Gastrocnemius medialis (tissue), 4 donors: ENCODE measurements around the gene ZNF710. TPM values are rescaled to one million over a fixed set of nuclear protein-coding genes. Genes with fewer than 3 reads are reported as not detected.
A peak's percentile ranks its signal among the peaks of the same experiment; 100 is the strongest.

Experiments
- ATAC-seq, 2 donors: fragments of 150-250 bp; one replicate each; pipeline ENCODE4 v1.9.1; 2016
- DNase-seq, 2 donors: peaks; one replicate each; pipeline ENCODE4 v3.0.0-alpha.2; 2019
- H3K27ac ChIP-seq, 4 donors: fragments of 200-600 bp; sonication (generic); 1 replicate in 1 of 4; 2 replicates in 3 of 4; pipeline ENCODE4 v1.5.1; 2016 to 2018; ENCODE audit warnings: mild to moderate bottlenecking in 2 of 4, moderate library complexity in 1 of 4
- H3K27me3 ChIP-seq, 3 donors: fragments of 200-600 bp; sonication (generic) in 2 of 3; 1 replicate in 1 of 3; 2 replicates in 2 of 3; pipeline versions ENCODE4 v1.5.1 to v1.6.0; 2016 to 2019; ENCODE audit warnings: mild to moderate bottlenecking in 1 of 3, moderate library complexity in 1 of 3
- H3K36me3 ChIP-seq, 2 donors: fragments of 200-600 bp; sonication (generic) in 1 of 2; one replicate each; pipeline ENCODE4 v1.5.1; 2017 to 2018
- H3K4me1 ChIP-seq, 2 donors: fragments of 200-600 bp; sonication (generic) in 1 of 2; one replicate each; pipeline ENCODE4 v1.5.1; 2016 to 2017; ENCODE audit warnings: mild to moderate bottlenecking in 2 of 2
- H3K4me3 ChIP-seq, 4 donors: fragments of 200-600 bp; sonication (generic) in 3 of 4; 1 replicate in 1 of 4; 2 replicates in 3 of 4; pipeline ENCODE4 v1.5.1; 2016 to 2019; ENCODE audit warnings: mild to moderate bottlenecking in 2 of 4
- H3K9me3 ChIP-seq, 3 donors: fragments of 200-600 bp; sonication (generic) in 2 of 3; 1 replicate in 1 of 3; 2 replicates in 2 of 3; pipeline ENCODE4 v1.5.1; 2016 to 2019
- POLR2A ChIP-seq, 2 donors: fragments of 450-650 bp; IDR thresholded peaks; one replicate each; pipeline ENCODE4 v1.6.1; 2017; ENCODE audit warnings: antibody characterized with exemption in 2 of 2, mild to moderate bottlenecking in 2 of 2, moderate library complexity in 2 of 2
- in situ Hi-C, 4 donors: fragments of 200-750 bp; cut with MboI; loops; one replicate each; pipeline versions ENCODE4 v1.15.0 to v1.8.0; 2017; ENCODE audit warnings: low sequenced_read_pairs in 4 of 4
- intact Hi-C: fragments of 100-400 bp; cut with DNase I; formaldehyde crosslinking; loops from one replicate; pipeline ENCODE4 v1.15.1; 2023; ENCODE audit warnings: low total_unique reads
- total RNA-seq, 4 donors: library from RNA; depleted of rRNA; stranded (reverse); fragments of >200 nt; gene quantifications; one replicate each; pipeline versions ENCODE4 v1.1.0 to v1.2.3, GENCODE V29; 2016
- TF ChIP-seq, protein P1 (sequence below), 5 experiments: fragments of 450-650 bp in 3 of 5; fragments of 200-600 bp in 2 of 5; sonication (generic) in 2 of 5; IDR thresholded peaks in 4 of 5; conservative IDR thresholded peaks in 1 of 5; 1 replicate in 4 of 5; 2 replicates in 1 of 5; pipeline ENCODE4 v1.5.1; 2016 to 2019; ENCODE audit warnings: antibody characterized with exemption in 5 of 5, mild to moderate bottlenecking in 3 of 5, moderate library complexity in 3 of 5

Gene ZNF710
- total RNA-seq, 4 donors from 2014 or later: 2.6 to 5.4 (median 3.2) TPM

DNA sequence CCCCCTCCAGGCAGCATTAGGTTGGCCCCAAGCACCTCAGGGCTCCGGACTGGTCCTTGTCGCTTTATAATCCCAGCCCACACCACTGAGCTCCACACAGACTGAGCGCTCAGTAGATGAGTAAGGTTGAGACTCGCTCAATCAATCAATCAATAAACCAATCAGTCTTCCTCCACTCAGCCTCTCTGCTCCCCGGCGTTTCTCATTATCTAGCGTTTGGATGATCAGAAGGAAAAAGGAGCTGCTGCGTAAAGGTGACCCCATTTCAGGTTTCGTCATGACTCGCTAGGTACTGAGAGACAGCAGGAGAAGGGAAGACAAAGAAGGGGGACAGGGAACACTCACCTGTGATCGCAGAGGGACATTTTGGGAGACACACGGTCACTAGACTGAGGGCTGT is 41.2 kb downstream of the ZNF710 start:
- no peaks in the 10 kb centered on the region for H3K36me3 ChIP-seq
- intact Hi-C loops: no loop called here
- in situ Hi-C loops: no loop called here
- peak overlapping the region in 1 of 4 donors; percentile 29 for H3K27ac ChIP-seq
- H3K4me3 ChIP-seq: no peak overlapping the region
- no peaks in the 10 kb centered on the region for H3K27me3 ChIP-seq
- peaks cover 14 to 34% of the 10 kb centered on the region in 2 donors for H3K4me1 ChIP-seq
- TF ChIP-seq, protein P1, sequence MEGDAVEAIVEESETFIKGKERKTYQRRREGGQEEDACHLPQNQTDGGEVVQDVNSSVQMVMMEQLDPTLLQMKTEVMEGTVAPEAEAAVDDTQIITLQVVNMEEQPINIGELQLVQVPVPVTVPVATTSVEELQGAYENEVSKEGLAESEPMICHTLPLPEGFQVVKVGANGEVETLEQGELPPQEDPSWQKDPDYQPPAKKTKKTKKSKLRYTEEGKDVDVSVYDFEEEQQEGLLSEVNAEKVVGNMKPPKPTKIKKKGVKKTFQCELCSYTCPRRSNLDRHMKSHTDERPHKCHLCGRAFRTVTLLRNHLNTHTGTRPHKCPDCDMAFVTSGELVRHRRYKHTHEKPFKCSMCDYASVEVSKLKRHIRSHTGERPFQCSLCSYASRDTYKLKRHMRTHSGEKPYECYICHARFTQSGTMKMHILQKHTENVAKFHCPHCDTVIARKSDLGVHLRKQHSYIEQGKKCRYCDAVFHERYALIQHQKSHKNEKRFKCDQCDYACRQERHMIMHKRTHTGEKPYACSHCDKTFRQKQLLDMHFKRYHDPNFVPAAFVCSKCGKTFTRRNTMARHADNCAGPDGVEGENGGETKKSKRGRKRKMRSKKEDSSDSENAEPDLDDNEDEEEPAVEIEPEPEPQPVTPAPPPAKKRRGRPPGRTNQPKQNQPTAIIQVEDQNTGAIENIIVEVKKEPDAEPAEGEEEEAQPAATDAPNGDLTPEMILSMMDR (IDR thresholded peaks at IDR 0.05 in 4 of 5, conservative IDR thresholded peaks at IDR 0.05 in 1 of 5): no peak
- no peak for TF ChIP-seq POLR2A (IDR thresholded peaks at IDR 0.05)
- DNase-seq: no peak
- ATAC-seq: no peak
- no peaks in the 10 kb centered on the region for H3K9me3 ChIP-seq

GRCh38 chr15:90042766-90043529 is 41.8 kb downstream of the ZNF710 start:
- peaks cover 18 to 36% of the 10 kb centered on the region in 2 donors for H3K4me1 ChIP-seq
- peak overlapping the region in 2 of 4 donors; percentile 23 to 29 for H3K27ac ChIP-seq
- ATAC-seq (peak; percentile 22 to 31), DNase-seq (peak in 1 of 2 donors; percentile 61)
- H3K4me3 ChIP-seq: no peak overlapping the region
- no peaks in the 10 kb centered on the region for H3K27me3 ChIP-seq
- in situ Hi-C loops (no loop called here), intact Hi-C loops (no loop called here)
- TF ChIP-seq POLR2A (IDR thresholded peaks at IDR 0.05): peak in 1 of 2 donors; percentile 31
- TF ChIP-seq, protein P1 (IDR thresholded peaks at IDR 0.05 in 4 of 5, conservative IDR thresholded peaks at IDR 0.05 in 1 of 5): no peak
- H3K36me3 ChIP-seq: no peaks in the 10 kb centered on the region
- no peaks in the 10 kb centered on the region for H3K9me3 ChIP-seq

- ATAC-seq (no peak), DNase-seq (no peak)
- Histone ChIP-seq H3K27me3 (no peaks in the 10 kb centered on the region), H3K4me1 (peaks cover 20 to 36% of the 10 kb centered on the region in 2 donors), H3K27ac (no peak overlapping the region), H3K36me3 (no peaks in the 10 kb centered on the region), H3K4me3 (no peak overlapping the region), H3K9me3 (no peaks in the 10 kb centered on the region)
- in situ Hi-C loops: no loop called here
- intact Hi-C loops: no loop called here
- no peak for TF ChIP-seq POLR2A (IDR thresholded peaks at IDR 0.05)
- TF ChIP-seq, protein P1 (IDR thresholded peaks at IDR 0.05 in 4 of 5, conservative IDR thresholded peaks at IDR 0.05 in 1 of 5): no peak
Observed at GRCh38 chr15:90043530-90044010, 42.4 kb downstream of the ZNF710 start.

DNA sequence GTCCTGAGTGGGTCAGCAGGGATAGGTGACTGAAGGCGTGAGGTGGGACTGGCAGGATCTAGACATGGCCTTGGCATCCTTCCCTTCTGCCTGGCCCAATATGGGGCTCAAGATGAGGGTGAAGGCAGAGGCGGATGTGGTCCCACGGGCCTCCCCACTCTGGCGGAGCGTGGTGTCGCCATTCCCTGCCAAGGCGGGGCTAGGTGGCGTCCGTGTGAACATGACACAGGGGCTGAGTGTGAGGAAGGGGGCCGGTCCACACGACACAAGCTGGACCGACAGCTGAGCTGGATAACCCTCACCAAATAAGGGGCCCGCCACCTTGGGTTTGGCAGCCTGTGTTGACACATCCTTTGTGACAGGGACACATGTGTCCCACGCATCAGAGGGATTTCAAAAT is 43.1 kb downstream of the ZNF710 start:
- Histone ChIP-seq H3K9me3 (no peaks in the 10 kb centered on the region), H3K27ac (no peak overlapping the region), H3K4me3 (no peak overlapping the region), H3K4me1 (peaks cover 22 to 34% of the 10 kb centered on the region in 2 donors), H3K27me3 (no peaks in the 10 kb centered on the region), H3K36me3 (no peaks in the 10 kb centered on the region)
- ATAC-seq (no peak), DNase-seq (no peak)
- intact Hi-C loops: no loop called here
- in situ Hi-C loops: no loop called here
- no peak for TF ChIP-seq POLR2A (IDR thresholded peaks at IDR 0.05)
- TF ChIP-seq, protein P1 (IDR thresholded peaks at IDR 0.05 in 4 of 5, conservative IDR thresholded peaks at IDR 0.05 in 1 of 5): no peak
